GM12878 (cell line): Measurements from ENCODE around the gene PML.

Experiments used
- CHD2 ChIP-seq: IDR thresholded peaks from 2 replicates; pipeline ENCODE4 v1.6.1; 2011; ENCODE audit warnings: low read depth, low read length, improper control_type of control experiment, borderline replicate concordance
- EZH2 ChIP-seq: IDR thresholded peaks from 2 replicates; pipeline ENCODE4 v1.6.1; 2012; ENCODE audit warnings: low read depth, mild to moderate bottlenecking, control low read depth, inconsistent platforms, low read length, borderline replicate concordance; ENCODE audit not compliant: control insufficient read depth
- HDAC2 ChIP-seq: fragments of 200-600 bp; sonication (generic); IDR thresholded peaks from 2 replicates; pipeline ENCODE4 v1.6.1; 2017
- POLR2A ChIP-seq: IDR thresholded peaks from 2 replicates; pipeline ENCODE4 v1.6.1; 2011; ENCODE audit warnings: low read depth, mild to moderate bottlenecking, low read length
- POLR2AphosphoS5 ChIP-seq: IDR thresholded peaks from 2 replicates; pipeline ENCODE4 v1.6.1; 2011; ENCODE audit warnings: mild to moderate bottlenecking, low read length, inconsistent platforms
- RFX5 ChIP-seq: IDR thresholded peaks from 2 replicates; pipeline ENCODE4 v1.6.1; 2011; ENCODE audit warnings: low read depth, low read length, improper control_type of control experiment
- TARDBP ChIP-seq: IDR thresholded peaks from 2 replicates; pipeline ENCODE4 v1.6.1; 2016; ENCODE audit warnings: borderline replicate concordance
- YY1 ChIP-seq: IDR thresholded peaks from 2 replicates; pipeline ENCODE4 v1.6.1; 2011; ENCODE audit warnings: low read depth, mild to moderate bottlenecking, low read length
- ZZZ3 ChIP-seq: IDR thresholded peaks from 2 replicates; pipeline ENCODE4 v1.6.1; 2011; ENCODE audit warnings: low read depth; ENCODE audit not compliant: control insufficient read depth, insufficient read length
- TF ChIP-seq, protein P1 (sequence below), 3 experiments: IDR thresholded peaks in 2 of 3; conservative IDR thresholded peaks in 1 of 3; 2 replicates each; pipeline ENCODE4 v1.5.1; 2011; ENCODE audit warnings: low read depth in 3 of 3, low read length in 3 of 3, mild to moderate bottlenecking in 3 of 3, control low read depth in 2 of 3, moderate library complexity in 2 of 3, inconsistent platforms in 1 of 3, mixed read lengths in 1 of 3; ENCODE audit not compliant: control insufficient read depth in 2 of 3, insufficient read depth in 1 of 3; ENCODE audit errors: extremely low read depth in 1 of 3
- TF ChIP-seq, protein P2 (sequence below): fragments of 450-650 bp; IDR thresholded peaks from 2 replicates; pipeline ENCODE4 v1.6.1; 2017; ENCODE audit warnings: mild to moderate bottlenecking, moderate library complexity
- TF ChIP-seq, protein P3 (sequence below): fragments of 450-650 bp; IDR thresholded peaks from 2 replicates; pipeline ENCODE4 v1.6.1; 2016; ENCODE audit warnings: mild to moderate bottlenecking
- TF ChIP-seq, protein P4 (sequence below): fragments of 450-650 bp; IDR thresholded peaks from 2 replicates; pipeline ENCODE4 v1.6.1; 2016; ENCODE audit warnings: mild to moderate bottlenecking, moderate library complexity, borderline replicate concordance

DNA sequence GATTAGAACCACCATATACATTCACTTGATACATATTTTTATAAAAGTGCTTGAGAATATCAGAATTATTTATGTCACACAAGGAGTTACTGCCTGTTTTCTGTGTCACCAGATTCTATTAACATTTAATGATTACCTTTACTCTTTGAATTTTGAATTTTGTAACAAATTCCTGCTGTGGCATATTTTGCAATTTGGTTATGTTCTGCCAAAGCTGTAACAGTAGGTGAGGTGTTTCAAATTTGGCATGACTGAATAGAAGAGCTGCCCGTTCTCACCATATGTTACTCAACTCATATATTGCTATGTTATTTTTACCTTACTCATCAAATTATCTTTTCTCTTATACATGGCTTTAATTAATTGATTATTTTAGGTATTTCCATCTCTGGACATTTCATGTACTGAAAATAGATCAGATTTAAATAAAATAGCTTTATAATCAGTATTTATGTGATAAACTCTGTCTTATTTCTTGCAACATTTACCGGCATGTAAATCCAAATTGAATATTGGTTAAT lies 18.9 kb downstream of the PML start:
- no peak for TF ChIP-seq TARDBP
- TF ChIP-seq, protein P1, sequence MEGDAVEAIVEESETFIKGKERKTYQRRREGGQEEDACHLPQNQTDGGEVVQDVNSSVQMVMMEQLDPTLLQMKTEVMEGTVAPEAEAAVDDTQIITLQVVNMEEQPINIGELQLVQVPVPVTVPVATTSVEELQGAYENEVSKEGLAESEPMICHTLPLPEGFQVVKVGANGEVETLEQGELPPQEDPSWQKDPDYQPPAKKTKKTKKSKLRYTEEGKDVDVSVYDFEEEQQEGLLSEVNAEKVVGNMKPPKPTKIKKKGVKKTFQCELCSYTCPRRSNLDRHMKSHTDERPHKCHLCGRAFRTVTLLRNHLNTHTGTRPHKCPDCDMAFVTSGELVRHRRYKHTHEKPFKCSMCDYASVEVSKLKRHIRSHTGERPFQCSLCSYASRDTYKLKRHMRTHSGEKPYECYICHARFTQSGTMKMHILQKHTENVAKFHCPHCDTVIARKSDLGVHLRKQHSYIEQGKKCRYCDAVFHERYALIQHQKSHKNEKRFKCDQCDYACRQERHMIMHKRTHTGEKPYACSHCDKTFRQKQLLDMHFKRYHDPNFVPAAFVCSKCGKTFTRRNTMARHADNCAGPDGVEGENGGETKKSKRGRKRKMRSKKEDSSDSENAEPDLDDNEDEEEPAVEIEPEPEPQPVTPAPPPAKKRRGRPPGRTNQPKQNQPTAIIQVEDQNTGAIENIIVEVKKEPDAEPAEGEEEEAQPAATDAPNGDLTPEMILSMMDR (IDR thresholded peaks at IDR 0.05 in 2 of 3, conservative IDR thresholded peaks at IDR 0.05 in 1 of 3; ENCODE audit: control insufficient read depth in 2 of 3, extremely low read depth in 1 of 3, insufficient read depth in 1 of 3, low read depth in 3 of 3, low read length in 3 of 3): no peak
- no peak for TF ChIP-seq EZH2
- no peak for TF ChIP-seq YY1
- TF ChIP-seq, protein P2, sequence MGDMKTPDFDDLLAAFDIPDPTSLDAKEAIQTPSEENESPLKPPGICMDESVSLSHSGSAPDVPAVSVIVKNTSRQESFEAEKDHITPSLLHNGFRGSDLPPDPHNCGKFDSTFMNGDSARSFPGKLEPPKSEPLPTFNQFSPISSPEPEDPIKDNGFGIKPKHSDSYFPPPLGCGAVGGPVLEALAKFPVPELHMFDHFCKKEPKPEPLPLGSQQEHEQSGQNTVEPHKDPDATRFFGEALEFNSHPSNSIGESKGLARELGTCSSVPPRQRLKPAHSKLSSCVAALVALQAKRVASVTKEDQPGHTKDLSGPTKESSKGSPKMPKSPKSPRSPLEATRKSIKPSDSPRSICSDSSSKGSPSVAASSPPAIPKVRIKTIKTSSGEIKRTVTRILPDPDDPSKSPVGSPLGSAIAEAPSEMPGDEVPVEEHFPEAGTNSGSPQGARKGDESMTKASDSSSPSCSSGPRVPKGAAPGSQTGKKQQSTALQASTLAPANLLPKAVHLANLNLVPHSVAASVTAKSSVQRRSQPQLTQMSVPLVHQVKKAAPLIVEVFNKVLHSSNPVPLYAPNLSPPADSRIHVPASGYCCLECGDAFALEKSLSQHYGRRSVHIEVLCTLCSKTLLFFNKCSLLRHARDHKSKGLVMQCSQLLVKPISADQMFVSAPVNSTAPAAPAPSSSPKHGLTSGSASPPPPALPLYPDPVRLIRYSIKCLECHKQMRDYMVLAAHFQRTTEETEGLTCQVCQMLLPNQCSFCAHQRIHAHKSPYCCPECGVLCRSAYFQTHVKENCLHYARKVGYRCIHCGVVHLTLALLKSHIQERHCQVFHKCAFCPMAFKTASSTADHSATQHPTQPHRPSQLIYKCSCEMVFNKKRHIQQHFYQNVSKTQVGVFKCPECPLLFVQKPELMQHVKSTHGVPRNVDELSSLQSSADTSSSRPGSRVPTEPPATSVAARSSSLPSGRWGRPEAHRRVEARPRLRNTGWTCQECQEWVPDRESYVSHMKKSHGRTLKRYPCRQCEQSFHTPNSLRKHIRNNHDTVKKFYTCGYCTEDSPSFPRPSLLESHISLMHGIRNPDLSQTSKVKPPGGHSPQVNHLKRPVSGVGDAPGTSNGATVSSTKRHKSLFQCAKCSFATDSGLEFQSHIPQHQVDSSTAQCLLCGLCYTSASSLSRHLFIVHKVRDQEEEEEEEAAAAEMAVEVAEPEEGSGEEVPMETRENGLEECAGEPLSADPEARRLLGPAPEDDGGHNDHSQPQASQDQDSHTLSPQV: no peak
- TF ChIP-seq, protein P3, sequence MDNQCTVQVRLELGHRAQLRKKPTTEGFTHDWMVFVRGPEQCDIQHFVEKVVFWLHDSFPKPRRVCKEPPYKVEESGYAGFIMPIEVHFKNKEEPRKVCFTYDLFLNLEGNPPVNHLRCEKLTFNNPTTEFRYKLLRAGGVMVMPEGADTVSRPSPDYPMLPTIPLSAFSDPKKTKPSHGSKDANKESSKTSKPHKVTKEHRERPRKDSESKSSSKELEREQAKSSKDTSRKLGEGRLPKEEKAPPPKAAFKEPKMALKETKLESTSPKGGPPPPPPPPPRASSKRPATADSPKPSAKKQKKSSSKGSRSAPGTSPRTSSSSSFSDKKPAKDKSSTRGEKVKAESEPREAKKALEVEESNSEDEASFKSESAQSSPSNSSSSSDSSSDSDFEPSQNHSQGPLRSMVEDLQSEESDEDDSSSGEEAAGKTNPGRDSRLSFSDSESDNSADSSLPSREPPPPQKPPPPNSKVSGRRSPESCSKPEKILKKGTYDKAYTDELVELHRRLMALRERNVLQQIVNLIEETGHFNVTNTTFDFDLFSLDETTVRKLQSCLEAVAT: no peak
- no peak for TF ChIP-seq HDAC2
- TF ChIP-seq POLR2AphosphoS5: no peak
- no peak for TF ChIP-seq CHD2
- no peak for TF ChIP-seq POLR2A
- no peak for TF ChIP-seq RFX5
- TF ChIP-seq, protein P4, sequence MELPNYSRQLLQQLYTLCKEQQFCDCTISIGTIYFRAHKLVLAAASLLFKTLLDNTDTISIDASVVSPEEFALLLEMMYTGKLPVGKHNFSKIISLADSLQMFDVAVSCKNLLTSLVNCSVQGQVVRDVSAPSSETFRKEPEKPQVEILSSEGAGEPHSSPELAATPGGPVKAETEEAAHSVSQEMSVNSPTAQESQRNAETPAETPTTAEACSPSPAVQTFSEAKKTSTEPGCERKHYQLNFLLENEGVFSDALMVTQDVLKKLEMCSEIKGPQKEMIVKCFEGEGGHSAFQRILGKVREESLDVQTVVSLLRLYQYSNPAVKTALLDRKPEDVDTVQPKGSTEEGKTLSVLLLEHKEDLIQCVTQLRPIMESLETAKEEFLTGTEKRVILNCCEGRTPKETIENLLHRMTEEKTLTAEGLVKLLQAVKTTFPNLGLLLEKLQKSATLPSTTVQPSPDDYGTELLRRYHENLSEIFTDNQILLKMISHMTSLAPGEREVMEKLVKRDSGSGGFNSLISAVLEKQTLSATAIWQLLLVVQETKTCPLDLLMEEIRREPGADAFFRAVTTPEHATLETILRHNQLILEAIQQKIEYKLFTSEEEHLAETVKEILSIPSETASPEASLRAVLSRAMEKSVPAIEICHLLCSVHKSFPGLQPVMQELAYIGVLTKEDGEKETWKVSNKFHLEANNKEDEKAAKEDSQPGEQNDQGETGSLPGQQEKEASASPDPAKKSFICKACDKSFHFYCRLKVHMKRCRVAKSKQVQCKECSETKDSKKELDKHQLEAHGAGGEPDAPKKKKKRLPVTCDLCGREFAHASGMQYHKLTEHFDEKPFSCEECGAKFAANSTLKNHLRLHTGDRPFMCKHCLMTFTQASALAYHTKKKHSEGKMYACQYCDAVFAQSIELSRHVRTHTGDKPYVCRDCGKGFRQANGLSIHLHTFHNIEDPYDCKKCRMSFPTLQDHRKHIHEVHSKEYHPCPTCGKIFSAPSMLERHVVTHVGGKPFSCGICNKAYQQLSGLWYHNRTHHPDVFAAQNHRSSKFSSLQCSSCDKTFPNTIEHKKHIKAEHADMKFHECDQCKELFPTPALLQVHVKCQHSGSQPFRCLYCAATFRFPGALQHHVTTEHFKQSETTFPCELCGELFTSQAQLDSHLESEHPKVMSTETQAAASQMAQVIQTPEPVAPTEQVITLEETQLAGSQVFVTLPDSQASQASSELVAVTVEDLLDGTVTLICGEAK: no peak
- no peak for TF ChIP-seq ZZZ3
